ENCODE data around the gene EIF1AD.
"Not testable (repeated sequence)": the region's sequence is repeated elsewhere in the genome, so short reads cannot be mapped to it uniquely, and the experiment has no call there.

Gene EIF1AD

GRCh38 chr11:66011239-66011784 lies 9.4 kb upstream of the EIF1AD start:
- no peak for DNase-seq (ENCODE audit: low spot score)
- no peak for TF ChIP-seq CTCF (IDR thresholded peaks at IDR 0.05; ENCODE audit: extremely low read depth, insufficient read depth, missing control alignments)
- in situ Hi-C loops (cut with MboI; ENCODE audit: low pct_unique_long_range_greater_than_20kb, low sequenced_read_pairs, unreplicated experiment): no loop called here

DNA sequence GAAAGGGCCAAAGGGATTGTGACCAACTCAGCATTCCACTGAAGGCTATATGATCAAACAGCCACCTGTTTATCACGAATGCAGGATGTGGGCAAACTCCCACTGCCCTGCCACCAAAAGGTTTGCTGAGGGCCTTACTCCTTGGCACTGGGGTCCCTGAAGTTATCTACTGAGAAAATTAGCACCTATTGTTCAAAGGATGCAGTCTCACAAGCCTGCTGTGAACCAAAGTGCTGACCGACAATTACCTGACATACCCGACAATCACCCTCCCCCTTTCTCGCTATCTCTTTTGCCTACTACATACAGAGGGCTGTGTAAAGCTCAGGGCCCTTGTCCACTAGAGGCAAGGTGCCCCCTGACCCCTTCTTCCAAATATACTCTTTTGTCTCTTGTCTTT lies 8.1 kb upstream of the EIF1AD start:
- in situ Hi-C loops (cut with MboI; ENCODE audit: low pct_unique_long_range_greater_than_20kb, low sequenced_read_pairs, unreplicated experiment); DNase-seq (ENCODE audit: low spot score): not testable (repeated sequence)

- in situ Hi-C loops (cut with MboI; ENCODE audit: low pct_unique_long_range_greater_than_20kb, low sequenced_read_pairs, unreplicated experiment): no loop called here
- no peak for DNase-seq (ENCODE audit: low spot score)
- TF ChIP-seq CTCF (IDR thresholded peaks at IDR 0.05; ENCODE audit: extremely low read depth, insufficient read depth, missing control alignments): no peak
Measured at GRCh38 chr11:66008468-66009101, 6.6 kb upstream of the EIF1AD start.

- DNase-seq (ENCODE audit: low spot score): no peak
- in situ Hi-C loops (cut with MboI; ENCODE audit: low pct_unique_long_range_greater_than_20kb, low sequenced_read_pairs, unreplicated experiment): no loop called here
- no peak for TF ChIP-seq CTCF (IDR thresholded peaks at IDR 0.05; ENCODE audit: extremely low read depth, insufficient read depth, missing control alignments)
Measured at GRCh38 chr11:66008095-66008467, 6.1 kb upstream of the EIF1AD start.

DNA sequence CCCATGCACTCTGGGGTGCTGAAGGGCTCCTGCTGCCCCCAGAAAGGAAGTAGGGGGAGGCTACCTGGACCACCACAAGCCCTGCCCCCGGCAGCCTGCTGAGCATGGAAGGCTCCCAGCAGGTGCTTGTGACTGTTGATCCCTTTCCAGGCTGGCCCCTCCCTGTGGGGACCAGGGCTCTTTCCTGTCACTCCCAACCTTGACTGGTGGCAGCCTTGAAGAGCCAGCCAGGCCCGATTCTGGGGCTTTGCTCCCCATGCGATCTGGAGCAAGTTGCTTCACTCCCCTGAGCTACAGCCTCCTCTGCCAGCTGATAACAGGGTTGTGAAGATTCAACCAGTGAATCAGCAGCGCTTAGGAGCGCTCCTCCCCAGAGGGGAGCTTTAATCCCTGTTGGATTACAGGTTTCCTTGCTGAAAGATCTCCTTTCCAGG lies 5.3 kb upstream of the EIF1AD start:
- TF ChIP-seq CTCF (IDR thresholded peaks at IDR 0.05; ENCODE audit: extremely low read depth, insufficient read depth, missing control alignments): no peak
- no peak for DNase-seq (ENCODE audit: low spot score)
- in situ Hi-C loops (cut with MboI; ENCODE audit: low pct_unique_long_range_greater_than_20kb, low sequenced_read_pairs, unreplicated experiment): no loop called here

GRCh38 chr11:66006891-66007176 lies 4.9 kb upstream of the EIF1AD start:
- no peak for DNase-seq (ENCODE audit: low spot score)
- in situ Hi-C loops (cut with MboI; ENCODE audit: low pct_unique_long_range_greater_than_20kb, low sequenced_read_pairs, unreplicated experiment): no loop called here

More at GRCh38 chr11:66006891-66007176, 4.9 kb upstream of the EIF1AD start:
- TF ChIP-seq CTCF (IDR thresholded peaks at IDR 0.05; ENCODE audit: extremely low read depth, insufficient read depth, missing control alignments): no peak
